ENCODE measurements around the gene PRKD1.

DNA sequence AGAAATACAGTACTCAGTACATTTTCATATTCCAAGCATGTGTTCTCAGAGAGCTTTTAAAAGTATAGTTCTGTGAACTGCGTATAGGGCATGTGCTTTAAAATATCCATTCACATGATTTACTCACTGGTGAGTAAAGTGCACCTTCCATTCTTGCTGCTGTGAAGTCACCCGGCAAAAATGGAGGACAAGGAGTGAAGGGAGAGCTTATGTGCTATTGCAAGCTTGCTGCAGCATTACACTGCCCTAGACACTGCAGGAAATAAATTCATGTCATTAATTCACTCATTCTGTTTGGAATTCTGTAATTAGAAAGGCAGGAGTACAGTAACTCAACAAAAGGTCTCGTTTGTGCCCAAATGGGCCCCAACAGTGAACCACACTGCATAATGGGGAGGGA, 347.8 kb downstream of the PRKD1 start:
- TF ChIP-seq, protein P1, sequence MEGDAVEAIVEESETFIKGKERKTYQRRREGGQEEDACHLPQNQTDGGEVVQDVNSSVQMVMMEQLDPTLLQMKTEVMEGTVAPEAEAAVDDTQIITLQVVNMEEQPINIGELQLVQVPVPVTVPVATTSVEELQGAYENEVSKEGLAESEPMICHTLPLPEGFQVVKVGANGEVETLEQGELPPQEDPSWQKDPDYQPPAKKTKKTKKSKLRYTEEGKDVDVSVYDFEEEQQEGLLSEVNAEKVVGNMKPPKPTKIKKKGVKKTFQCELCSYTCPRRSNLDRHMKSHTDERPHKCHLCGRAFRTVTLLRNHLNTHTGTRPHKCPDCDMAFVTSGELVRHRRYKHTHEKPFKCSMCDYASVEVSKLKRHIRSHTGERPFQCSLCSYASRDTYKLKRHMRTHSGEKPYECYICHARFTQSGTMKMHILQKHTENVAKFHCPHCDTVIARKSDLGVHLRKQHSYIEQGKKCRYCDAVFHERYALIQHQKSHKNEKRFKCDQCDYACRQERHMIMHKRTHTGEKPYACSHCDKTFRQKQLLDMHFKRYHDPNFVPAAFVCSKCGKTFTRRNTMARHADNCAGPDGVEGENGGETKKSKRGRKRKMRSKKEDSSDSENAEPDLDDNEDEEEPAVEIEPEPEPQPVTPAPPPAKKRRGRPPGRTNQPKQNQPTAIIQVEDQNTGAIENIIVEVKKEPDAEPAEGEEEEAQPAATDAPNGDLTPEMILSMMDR (IDR thresholded peaks at IDR 0.05; ENCODE audit: poor library complexity) = no peak
- no peak for TF ChIP-seq EZH2phosphoT487 (IDR thresholded peaks at IDR 0.05; ENCODE audit: low read depth, severe bottlenecking, unreplicated experiment)

Data from hepatocyte (in vitro differentiated cells).